GM12878 (cell line): Measurements from ENCODE around the gene CAMK2A. TPM values are rescaled to one million over a fixed set of nuclear protein-coding genes. Genes with fewer than 3 reads are reported as not detected.

Source experiments
- ATAC-seq: fragments of 200-7000 bp; cut with Tn5 transposase; 3 replicates; pipeline ENCODE4 v1.9.1; 2020; ENCODE audit warnings: mild to moderate bottlenecking, moderate library complexity
- BruUV-seq: library from RNA; stranded (reverse); fragments of 400-500 nt; replicated peaks from 2 replicates; lab custom pipeline; 2021; lab: Mats Ljungman, UMichigan
- CTCF ChIA-PET: fragments of 300-600 bp; sonication (Branson Sonifier 250); formaldehyde crosslinking; extraction: SDS; loops from one replicate; lab custom pipeline; 2021; ENCODE audit warnings: inconsistent platforms; lab: Yijun Ruan, JAX
- POLR2A ChIA-PET: fragments of 350-600 bp; formaldehyde crosslinking; extraction: SDS; loops from one replicate; lab custom pipeline; 2021; ENCODE audit warnings: inconsistent platforms; lab: Charles Lee
- RAD21 ChIA-PET: fragments of 300-600 bp; sonication (Branson Sonifier 250); formaldehyde crosslinking; loops from one replicate; lab custom pipeline; 2023; ENCODE audit warnings: antibody characterized with exemption; ENCODE audit not compliant: unreplicated experiment; lab: Charles Lee
- SMC1A ChIA-PET: fragments of 300-600 bp; sonication (Branson Sonifier 250); formaldehyde crosslinking; loops from one replicate; lab custom pipeline; 2023; ENCODE audit not compliant: unreplicated experiment, uncharacterized antibody; lab: Charles Lee
- DNase-seq: peaks from one replicate; pipeline ENCODE4 v3.0.0-alpha.2; 2011; ENCODE audit warnings: low read depth, low spot score
- FAIRE-seq: peaks from 3 replicates; lab custom pipeline; 2011; peaks lifted over from hg19 to GRCh38; lab: Jason Lieb, UNC
- H2AFZ ChIP-seq: 2 replicates; pipeline ENCODE4 v1.6.0; 2011; ENCODE audit warnings: low read depth, low read length, control low read depth; ENCODE audit not compliant: control insufficient read depth
- H3K27ac ChIP-seq: 2 replicates; pipeline ENCODE4 v1.5.1; 2011; ENCODE audit warnings: control low read depth; ENCODE audit not compliant: control insufficient read depth, insufficient read depth
- H3K27me3 ChIP-seq, 2 experiments: replicated peaks in 1 of 2; 2 replicates each; pipeline versions ENCODE4 v1.6.0 to v1.6.1; 2011; ENCODE audit warnings: low read length in 1 of 2; ENCODE audit not compliant: control insufficient read depth in 2 of 2, insufficient read depth in 2 of 2
- H3K36me3 ChIP-seq, 2 experiments: 2 replicates each; pipeline ENCODE4 v1.5.1; 2011; ENCODE audit warnings: low read length in 1 of 2; ENCODE audit not compliant: control insufficient read depth in 2 of 2, insufficient read depth in 2 of 2
- H3K4me1 ChIP-seq: 2 replicates; pipeline ENCODE4 v1.6.1; 2011; ENCODE audit warnings: mild to moderate bottlenecking, low read length, moderate library complexity, mixed read lengths; ENCODE audit not compliant: control insufficient read depth, insufficient read depth
- H3K4me2 ChIP-seq: 2 replicates; pipeline ENCODE4 v1.6.0; 2011; ENCODE audit warnings: control low read depth; ENCODE audit not compliant: control insufficient read depth, insufficient read depth
- H3K4me3 ChIP-seq: fragments of 200-600 bp; sonication (generic); 2 replicates; pipeline ENCODE4 v1.5.1; 2016
- H3K79me2 ChIP-seq: 2 replicates; pipeline ENCODE4 v1.6.0; 2011; ENCODE audit warnings: low read length; ENCODE audit not compliant: control insufficient read depth, insufficient read depth
- H3K9ac ChIP-seq: 2 replicates; pipeline ENCODE4 v1.8.0; 2011; ENCODE audit warnings: low read length, control low read depth, mixed read lengths; ENCODE audit not compliant: control insufficient read depth, insufficient read depth
- H3K9me3 ChIP-seq: replicated peaks from 3 replicates; pipeline ENCODE4 v1.5.1; 2011; ENCODE audit warnings: mild to moderate bottlenecking, low read length; ENCODE audit not compliant: control insufficient read depth, insufficient read depth
- H4K20me1 ChIP-seq: 2 replicates; pipeline ENCODE4 v1.6.0; 2011; ENCODE audit not compliant: control insufficient read depth, insufficient read depth
- MXI1 ChIP-seq: fragments of 150-350 bp; IDR thresholded peaks from 2 replicates; pipeline ENCODE4 v1.6.1; 2011; ENCODE audit warnings: low read depth, mild to moderate bottlenecking, inconsistent platforms, low read length, improper control_type of control experiment
- NBN ChIP-seq: fragments of 450-650 bp; IDR thresholded peaks from 2 replicates; pipeline ENCODE4 v1.6.1; 2016
- NFXL1 ChIP-seq: fragments of 450-650 bp; IDR thresholded peaks from 2 replicates; pipeline ENCODE4 v1.6.1; 2017; ENCODE audit warnings: antibody characterized with exemption, mild to moderate bottlenecking, borderline replicate concordance
- RUNX3 ChIP-seq: IDR thresholded peaks from 2 replicates; pipeline ENCODE4 v1.6.1; 2012; ENCODE audit warnings: low read length, inconsistent platforms
- SREBF1 ChIP-seq: IDR thresholded peaks from 2 replicates; pipeline ENCODE4 v1.6.1; 2012; ENCODE audit warnings: mild to moderate bottlenecking, low read length
- TCF3 ChIP-seq: IDR thresholded peaks from 2 replicates; pipeline ENCODE4 v1.6.1; 2012; ENCODE audit warnings: low read depth, mild to moderate bottlenecking, low read length, borderline replicate concordance; ENCODE audit not compliant: insufficient read depth
- TCF7 ChIP-seq: IDR thresholded peaks from 2 replicates; pipeline ENCODE4 v1.6.1; 2014; ENCODE audit warnings: antibody characterized with exemption, borderline replicate concordance
- ZNF217 ChIP-seq: fragments of 450-650 bp; IDR thresholded peaks from 2 replicates; pipeline ENCODE4 v1.6.1; 2017; ENCODE audit warnings: antibody characterized with exemption, mild to moderate bottlenecking
- WGBS: methylation state at CpG from one replicate; pipeline ENCODE4 v1.1.6; 2016; ENCODE audit warnings: low lambda C conversion rate; ENCODE audit not compliant: insufficient replicate concordance, insufficient coverage; ENCODE audit errors: missing lambda C conversion rate; 5-methylcytosine and 5-hydroxymethylcytosine counted together
- in situ Hi-C: fragments of 300-500 bp; cut with MboI; formaldehyde crosslinking; loops from 9 replicates; pipeline ENCODE4 v1.14.3; 2018; ENCODE audit warnings: mixed read lengths
- intact Hi-C: fragments of 100-400 bp; cut with micrococcal nuclease; formaldehyde crosslinking; loops from one replicate; pipeline ENCODE4 v1.14.2; 2022; ENCODE audit not compliant: unreplicated experiment
- polyA plus RNA-seq, 11 experiments: library from polyadenylated mRNA; depleted of rRNA in 4 of 11; unstranded in 6 of 11; stranded (reverse) in 5 of 11; fragments of >200 nt; fragmentation: Nextera tagmentation in 4 of 11; fragmentation: Illumina TruSeq in 1 of 11; extraction: Ambion mirVana in 4 of 11; extraction: Trizol in 1 of 11; gene quantifications; 1 replicate in 1 of 11; 2 replicates in 10 of 11; pipeline versions ENCODE4 v1.2.1 to v1.2.3, GENCODE V29; 2011 to 2016; ENCODE audit warnings: inconsistent platforms in 2 of 11, missing spikeins in 2 of 11, low read depth in 1 of 11
- total RNA-seq, 4 experiments: library from RNA; depleted of rRNA in 3 of 4; stranded (reverse); fragments of >200 nt in 3 of 4; fragmentation: Illumina TruSeq in 1 of 4; extraction: Trizol in 1 of 4; gene quantifications; 2 replicates each; pipeline versions ENCODE4 v1.2.1 to v1.2.3, GENCODE V29; 2013 to 2021
- TF ChIP-seq, protein P1 (sequence below): fragments of 450-650 bp; IDR thresholded peaks from 2 replicates; pipeline ENCODE4 v1.6.1; 2016; ENCODE audit warnings: mild to moderate bottlenecking
- TF ChIP-seq, protein P2 (sequence below): fragments of 450-650 bp; IDR thresholded peaks from 2 replicates; pipeline ENCODE4 v1.6.1; 2017; ENCODE audit warnings: mild to moderate bottlenecking, low read depth, inconsistent platforms; ENCODE audit not compliant: poor library complexity, severe bottlenecking
- TF ChIP-seq, protein P3 (sequence below): fragments of 450-650 bp; IDR thresholded peaks from 2 replicates; pipeline ENCODE4 v1.6.1; 2018; ENCODE audit warnings: mild to moderate bottlenecking, low read depth, moderate library complexity; ENCODE audit not compliant: partially characterized antibody
- TF ChIP-seq, protein P4 (sequence below), 3 experiments: IDR thresholded peaks in 2 of 3; conservative IDR thresholded peaks in 1 of 3; 2 replicates each; pipeline ENCODE4 v1.5.1; 2011; ENCODE audit warnings: low read depth in 3 of 3, low read length in 3 of 3, mild to moderate bottlenecking in 3 of 3, control low read depth in 2 of 3, moderate library complexity in 2 of 3, inconsistent platforms in 1 of 3, mixed read lengths in 1 of 3; ENCODE audit not compliant: control insufficient read depth in 2 of 3, insufficient read depth in 1 of 3; ENCODE audit errors: extremely low read depth in 1 of 3
- TF ChIP-seq, protein P5 (sequence below): IDR thresholded peaks from 2 replicates; pipeline ENCODE4 v1.6.1; 2012; ENCODE audit warnings: low read depth, low read length, improper control_type of control experiment
- TF ChIP-seq, protein P6 (sequence below): IDR thresholded peaks from 2 replicates; pipeline ENCODE4 v1.6.1; 2011; ENCODE audit warnings: borderline replicate concordance, low read depth, mild to moderate bottlenecking, moderate library complexity, mixed read lengths, low read length; ENCODE audit not compliant: insufficient read depth; ENCODE audit errors: extremely low read length

Gene CAMK2A
- total and polyA plus RNA-seq, 10 of the 15 experiments (the other 5 are each of a cell fraction or from before 2014, with no cell fraction given), result 0.11 TPM; not detected in 9

DNA sequence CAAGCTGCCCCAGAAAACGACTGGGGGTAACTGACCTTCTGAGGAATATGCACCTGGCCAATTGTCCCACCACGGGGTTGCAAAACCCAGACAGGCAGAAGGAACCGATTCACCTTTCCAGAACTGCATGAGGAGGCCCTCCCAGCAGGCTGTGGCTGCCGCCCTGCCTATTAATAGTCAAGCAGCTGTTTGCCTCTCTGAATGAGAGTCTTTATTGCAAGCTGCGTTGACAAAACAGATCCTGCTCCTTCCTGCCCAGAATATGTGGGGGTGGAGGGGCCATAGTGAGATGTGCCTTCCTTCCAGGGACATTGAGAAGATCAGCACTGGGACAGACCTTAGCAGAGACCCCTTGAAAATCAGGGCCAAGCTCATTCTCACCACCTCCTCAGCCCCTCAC is 49.6 kb upstream of the CAMK2A start:
- DNase-seq, result no peak
- ChIA-PET POLR2A (no interaction called here), RAD21 (interaction anchor here (1.5 kb wide), 1 partner anchor 97 kb away, joined by 3 read pairs; no protein-coding TSS in a partner anchor), SMC1A (interaction anchor here (1.2 kb wide), 1 partner anchor 10 kb away, joined by 4 read pairs; no protein-coding TSS in a partner anchor), CTCF (interaction anchor here (0.8 to 1.3 kb wide), 2 partner anchors 10 to 12 kb away, joined by 3 to 5 read pairs; no protein-coding TSS in a partner anchor)
- Histone ChIP-seq H4K20me1 (no peaks in the 10 kb centered on the region), H2AFZ (no peak overlapping the region), H3K9me3 (no peaks in the 10 kb centered on the region), H3K27me3 (no peaks in the 10 kb centered on the region), H3K4me1 (peaks cover 5% of the 10 kb centered on the region; the same call in 1 of the 2 replicates), H3K27ac (no peak overlapping the region), H3K79me2 (no peaks in the 10 kb centered on the region), H3K9ac (no peak overlapping the region), H3K4me2 (no peak overlapping the region), H3K4me3 (no peak overlapping the region), H3K36me3 (no peaks in the 10 kb centered on the region)
- in situ Hi-C loops (no loop called here), intact Hi-C loops (no loop called here)
- WGBS, result 17% methylated on average over 5 of the region's 5 CpGs
- no peak for ATAC-seq
- BruUV-seq, result no TSS peak
- no peak for FAIRE-seq
- TF ChIP-seq, protein P1, sequence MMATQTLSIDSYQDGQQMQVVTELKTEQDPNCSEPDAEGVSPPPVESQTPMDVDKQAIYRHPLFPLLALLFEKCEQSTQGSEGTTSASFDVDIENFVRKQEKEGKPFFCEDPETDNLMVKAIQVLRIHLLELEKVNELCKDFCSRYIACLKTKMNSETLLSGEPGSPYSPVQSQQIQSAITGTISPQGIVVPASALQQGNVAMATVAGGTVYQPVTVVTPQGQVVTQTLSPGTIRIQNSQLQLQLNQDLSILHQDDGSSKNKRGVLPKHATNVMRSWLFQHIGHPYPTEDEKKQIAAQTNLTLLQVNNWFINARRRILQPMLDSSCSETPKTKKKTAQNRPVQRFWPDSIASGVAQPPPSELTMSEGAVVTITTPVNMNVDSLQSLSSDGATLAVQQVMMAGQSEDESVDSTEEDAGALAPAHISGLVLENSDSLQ, result no peak
- no peak for TF ChIP-seq TCF7
- no peak for TF ChIP-seq NFXL1
- TF ChIP-seq, protein P2, sequence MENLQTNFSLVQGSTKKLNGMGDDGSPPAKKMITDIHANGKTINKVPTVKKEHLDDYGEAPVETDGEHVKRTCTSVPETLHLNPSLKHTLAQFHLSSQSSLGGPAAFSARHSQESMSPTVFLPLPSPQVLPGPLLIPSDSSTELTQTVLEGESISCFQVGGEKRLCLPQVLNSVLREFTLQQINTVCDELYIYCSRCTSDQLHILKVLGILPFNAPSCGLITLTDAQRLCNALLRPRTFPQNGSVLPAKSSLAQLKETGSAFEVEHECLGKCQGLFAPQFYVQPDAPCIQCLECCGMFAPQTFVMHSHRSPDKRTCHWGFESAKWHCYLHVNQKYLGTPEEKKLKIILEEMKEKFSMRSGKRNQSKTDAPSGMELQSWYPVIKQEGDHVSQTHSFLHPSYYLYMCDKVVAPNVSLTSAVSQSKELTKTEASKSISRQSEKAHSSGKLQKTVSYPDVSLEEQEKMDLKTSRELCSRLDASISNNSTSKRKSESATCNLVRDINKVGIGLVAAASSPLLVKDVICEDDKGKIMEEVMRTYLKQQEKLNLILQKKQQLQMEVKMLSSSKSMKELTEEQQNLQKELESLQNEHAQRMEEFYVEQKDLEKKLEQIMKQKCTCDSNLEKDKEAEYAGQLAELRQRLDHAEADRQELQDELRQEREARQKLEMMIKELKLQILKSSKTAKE, result no peak
- TF ChIP-seq, protein P3, sequence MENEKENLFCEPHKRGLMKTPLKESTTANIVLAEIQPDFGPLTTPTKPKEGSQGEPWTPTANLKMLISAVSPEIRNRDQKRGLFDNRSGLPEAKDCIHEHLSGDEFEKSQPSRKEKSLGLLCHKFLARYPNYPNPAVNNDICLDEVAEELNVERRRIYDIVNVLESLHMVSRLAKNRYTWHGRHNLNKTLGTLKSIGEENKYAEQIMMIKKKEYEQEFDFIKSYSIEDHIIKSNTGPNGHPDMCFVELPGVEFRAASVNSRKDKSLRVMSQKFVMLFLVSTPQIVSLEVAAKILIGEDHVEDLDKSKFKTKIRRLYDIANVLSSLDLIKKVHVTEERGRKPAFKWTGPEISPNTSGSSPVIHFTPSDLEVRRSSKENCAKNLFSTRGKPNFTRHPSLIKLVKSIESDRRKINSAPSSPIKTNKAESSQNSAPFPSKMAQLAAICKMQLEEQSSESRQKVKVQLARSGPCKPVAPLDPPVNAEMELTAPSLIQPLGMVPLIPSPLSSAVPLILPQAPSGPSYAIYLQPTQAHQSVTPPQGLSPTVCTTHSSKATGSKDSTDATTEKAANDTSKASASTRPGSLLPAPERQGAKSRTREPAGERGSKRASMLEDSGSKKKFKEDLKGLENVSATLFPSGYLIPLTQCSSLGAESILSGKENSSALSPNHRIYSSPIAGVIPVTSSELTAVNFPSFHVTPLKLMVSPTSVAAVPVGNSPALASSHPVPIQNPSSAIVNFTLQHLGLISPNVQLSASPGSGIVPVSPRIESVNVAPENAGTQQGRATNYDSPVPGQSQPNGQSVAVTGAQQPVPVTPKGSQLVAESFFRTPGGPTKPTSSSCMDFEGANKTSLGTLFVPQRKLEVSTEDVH, result no peak
- no peak for TF ChIP-seq ZNF217
- no peak for TF ChIP-seq NBN
- no peak for TF ChIP-seq TCF3
- TF ChIP-seq, protein P4, sequence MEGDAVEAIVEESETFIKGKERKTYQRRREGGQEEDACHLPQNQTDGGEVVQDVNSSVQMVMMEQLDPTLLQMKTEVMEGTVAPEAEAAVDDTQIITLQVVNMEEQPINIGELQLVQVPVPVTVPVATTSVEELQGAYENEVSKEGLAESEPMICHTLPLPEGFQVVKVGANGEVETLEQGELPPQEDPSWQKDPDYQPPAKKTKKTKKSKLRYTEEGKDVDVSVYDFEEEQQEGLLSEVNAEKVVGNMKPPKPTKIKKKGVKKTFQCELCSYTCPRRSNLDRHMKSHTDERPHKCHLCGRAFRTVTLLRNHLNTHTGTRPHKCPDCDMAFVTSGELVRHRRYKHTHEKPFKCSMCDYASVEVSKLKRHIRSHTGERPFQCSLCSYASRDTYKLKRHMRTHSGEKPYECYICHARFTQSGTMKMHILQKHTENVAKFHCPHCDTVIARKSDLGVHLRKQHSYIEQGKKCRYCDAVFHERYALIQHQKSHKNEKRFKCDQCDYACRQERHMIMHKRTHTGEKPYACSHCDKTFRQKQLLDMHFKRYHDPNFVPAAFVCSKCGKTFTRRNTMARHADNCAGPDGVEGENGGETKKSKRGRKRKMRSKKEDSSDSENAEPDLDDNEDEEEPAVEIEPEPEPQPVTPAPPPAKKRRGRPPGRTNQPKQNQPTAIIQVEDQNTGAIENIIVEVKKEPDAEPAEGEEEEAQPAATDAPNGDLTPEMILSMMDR (IDR thresholded peaks at IDR 0.05 in 2 of 3, conservative IDR thresholded peaks at IDR 0.05 in 1 of 3; ENCODE audit: control insufficient read depth in 2 of 3, extremely low read depth in 1 of 3, insufficient read depth in 1 of 3, low read depth in 3 of 3, low read length in 3 of 3), result no peak
- TF ChIP-seq RUNX3, result no peak
- TF ChIP-seq, protein P5, sequence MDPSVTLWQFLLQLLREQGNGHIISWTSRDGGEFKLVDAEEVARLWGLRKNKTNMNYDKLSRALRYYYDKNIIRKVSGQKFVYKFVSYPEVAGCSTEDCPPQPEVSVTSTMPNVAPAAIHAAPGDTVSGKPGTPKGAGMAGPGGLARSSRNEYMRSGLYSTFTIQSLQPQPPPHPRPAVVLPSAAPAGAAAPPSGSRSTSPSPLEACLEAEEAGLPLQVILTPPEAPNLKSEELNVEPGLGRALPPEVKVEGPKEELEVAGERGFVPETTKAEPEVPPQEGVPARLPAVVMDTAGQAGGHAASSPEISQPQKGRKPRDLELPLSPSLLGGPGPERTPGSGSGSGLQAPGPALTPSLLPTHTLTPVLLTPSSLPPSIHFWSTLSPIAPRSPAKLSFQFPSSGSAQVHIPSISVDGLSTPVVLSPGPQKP, result no peak
- TF ChIP-seq MXI1, result no peak
- no peak for TF ChIP-seq SREBF1
- TF ChIP-seq, protein P6, sequence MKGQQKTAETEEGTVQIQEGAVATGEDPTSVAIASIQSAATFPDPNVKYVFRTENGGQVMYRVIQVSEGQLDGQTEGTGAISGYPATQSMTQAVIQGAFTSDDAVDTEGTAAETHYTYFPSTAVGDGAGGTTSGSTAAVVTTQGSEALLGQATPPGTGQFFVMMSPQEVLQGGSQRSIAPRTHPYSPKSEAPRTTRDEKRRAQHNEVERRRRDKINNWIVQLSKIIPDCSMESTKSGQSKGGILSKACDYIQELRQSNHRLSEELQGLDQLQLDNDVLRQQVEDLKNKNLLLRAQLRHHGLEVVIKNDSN, result no peak
